Vagina (tissue), 2 donors: ENCODE measurements around the gene GCKR.

ENCODE experiments used
- POLR2A ChIP-seq, 2 donors: fragments of 450-650 bp; IDR thresholded peaks; one replicate each; pipeline ENCODE4 v1.6.1; 2017; ENCODE audit warnings: antibody characterized with exemption in 2 of 2, mild to moderate bottlenecking in 2 of 2, moderate library complexity in 2 of 2
- POLR2AphosphoS5 ChIP-seq, 2 donors: sonication (generic); formaldehyde crosslinking; IDR thresholded peaks; one replicate each; pipeline ENCODE4 v1.9.0; 2017; ENCODE audit warnings: antibody characterized with exemption in 2 of 2, mild to moderate bottlenecking in 2 of 2, low read depth in 1 of 2; ENCODE audit not compliant: insufficient read depth in 1 of 2
- TF ChIP-seq, protein P1 (sequence below), 3 experiments: fragments of 450-650 bp in 2 of 3; fragments of 200-600 bp in 1 of 3; sonication (generic) in 1 of 3; IDR thresholded peaks; one replicate each; pipeline ENCODE4 v1.5.1; 2017 to 2019; ENCODE audit warnings: antibody characterized with exemption in 3 of 3, mild to moderate bottlenecking in 2 of 3, moderate library complexity in 2 of 3

DNA sequence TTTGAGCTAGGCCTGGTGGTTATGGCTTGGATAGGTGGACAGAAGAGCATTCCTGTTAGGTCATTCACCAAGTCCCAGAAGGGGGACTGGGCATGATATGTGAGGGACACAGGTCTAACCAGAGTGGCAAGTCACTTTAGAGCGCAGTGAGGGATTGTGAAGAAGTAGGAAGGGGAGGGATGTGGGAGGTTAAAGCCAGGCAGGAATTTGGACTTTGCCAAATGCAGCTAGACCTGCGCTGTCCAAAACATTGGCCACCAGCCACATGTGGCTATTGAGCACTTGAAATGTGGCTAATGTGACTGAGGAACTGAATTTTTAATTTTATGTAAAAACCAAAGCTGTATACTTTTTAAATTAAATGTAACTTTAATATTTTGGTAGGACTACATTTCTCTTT is 23.7 kb downstream of the GCKR start:
- TF ChIP-seq POLR2AphosphoS5 (IDR thresholded peaks at IDR 0.05; ENCODE audit: insufficient read depth in 1 of 2, low read depth in 1 of 2) (no peak), POLR2A (IDR thresholded peaks at IDR 0.05) (no peak)
- TF ChIP-seq, protein P1, sequence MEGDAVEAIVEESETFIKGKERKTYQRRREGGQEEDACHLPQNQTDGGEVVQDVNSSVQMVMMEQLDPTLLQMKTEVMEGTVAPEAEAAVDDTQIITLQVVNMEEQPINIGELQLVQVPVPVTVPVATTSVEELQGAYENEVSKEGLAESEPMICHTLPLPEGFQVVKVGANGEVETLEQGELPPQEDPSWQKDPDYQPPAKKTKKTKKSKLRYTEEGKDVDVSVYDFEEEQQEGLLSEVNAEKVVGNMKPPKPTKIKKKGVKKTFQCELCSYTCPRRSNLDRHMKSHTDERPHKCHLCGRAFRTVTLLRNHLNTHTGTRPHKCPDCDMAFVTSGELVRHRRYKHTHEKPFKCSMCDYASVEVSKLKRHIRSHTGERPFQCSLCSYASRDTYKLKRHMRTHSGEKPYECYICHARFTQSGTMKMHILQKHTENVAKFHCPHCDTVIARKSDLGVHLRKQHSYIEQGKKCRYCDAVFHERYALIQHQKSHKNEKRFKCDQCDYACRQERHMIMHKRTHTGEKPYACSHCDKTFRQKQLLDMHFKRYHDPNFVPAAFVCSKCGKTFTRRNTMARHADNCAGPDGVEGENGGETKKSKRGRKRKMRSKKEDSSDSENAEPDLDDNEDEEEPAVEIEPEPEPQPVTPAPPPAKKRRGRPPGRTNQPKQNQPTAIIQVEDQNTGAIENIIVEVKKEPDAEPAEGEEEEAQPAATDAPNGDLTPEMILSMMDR (IDR thresholded peaks at IDR 0.05): no peak
